ENCODE results near the gene DNAAF8. TPM values are rescaled to one million over a fixed set of nuclear protein-coding genes. Genes with fewer than 3 reads are reported as not detected.

The DNAAF8 gene
- total and polyA plus RNA-seq, 2 of the 4 experiments (the other 2 are of a cell fraction), result 0.54 to 1.7 TPM

DNA sequence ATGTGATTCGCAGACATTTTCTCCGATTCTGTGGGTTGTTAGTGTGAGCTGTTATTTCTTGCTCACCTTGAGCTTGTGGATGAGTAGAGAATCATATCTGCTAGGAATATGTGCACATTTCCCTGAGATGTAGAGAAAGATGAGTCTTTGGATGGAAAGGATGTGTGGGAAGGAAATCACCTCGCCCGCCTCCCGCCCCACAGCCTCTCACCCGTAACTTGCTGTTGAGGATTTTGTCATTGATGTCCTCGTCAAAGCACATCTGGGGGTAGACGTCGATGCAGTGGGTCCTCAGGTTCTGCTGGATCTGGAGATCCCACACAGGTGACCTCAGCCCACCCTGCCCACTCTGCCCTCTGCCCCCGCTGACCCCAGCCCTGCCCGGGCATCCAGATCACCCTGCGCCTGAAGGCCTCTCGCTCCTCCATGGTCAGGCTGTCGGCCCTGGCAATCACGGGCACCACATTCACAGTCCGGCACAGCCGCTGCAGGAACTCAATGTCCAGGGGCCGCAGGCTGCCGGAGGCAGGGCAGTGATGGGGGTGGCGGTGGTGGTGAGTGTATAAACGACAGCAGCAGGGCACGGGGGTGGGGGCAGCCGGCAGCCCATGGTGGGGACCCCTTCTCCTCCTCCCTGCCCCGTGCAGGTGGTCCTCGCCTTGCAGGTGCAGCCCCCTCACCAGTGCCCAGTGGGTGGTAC is 49.1 kb downstream of the DNAAF8 start:
- no peaks in the 10 kb centered on the region for H3K79me1 ChIP-seq (ENCODE audit: low read depth in 1 of 2, low read length in 2 of 2)
- BruUV-seq (replicated peaks), result no TSS peak
- no peaks in the 10 kb centered on the region for H3K36me3 ChIP-seq (ENCODE audit: control insufficient read depth, insufficient read depth, low read length)
- H4K5ac ChIP-seq (ENCODE audit: low read depth, low read length), result no peak overlapping the region
- ATAC-seq (ENCODE audit: low read depth) (no peak), DNase-seq (no peak)
- no peak overlapping the region for H2BK5ac ChIP-seq (ENCODE audit: low read depth, low read length, poor library complexity, severe bottlenecking)
- TF ChIP-seq RFX5 (IDR thresholded peaks at IDR 0.05; ENCODE audit: low read depth, low read length) (no peak), SMC3 (IDR thresholded peaks at IDR 0.05; ENCODE audit: low read depth, low read length) (no peak), MAFK (IDR thresholded peaks at IDR 0.05; ENCODE audit: low read depth, low read length) (no peak), RAD21 (IDR thresholded peaks at IDR 0.05; ENCODE audit: low read length) (no peak), CTCF (conservative IDR thresholded peaks at IDR 0.05; ENCODE audit: low read depth, low read length) (no peak), CHD1 (IDR thresholded peaks at IDR 0.05; ENCODE audit: low read depth, low read length) (no peak), MAZ (IDR thresholded peaks at IDR 0.05; ENCODE audit: borderline replicate concordance, low read depth, low read length) (no peak), CEBPB (IDR thresholded peaks at IDR 0.05; ENCODE audit: low read depth, low read length) (no peak), FOS (IDR thresholded peaks at IDR 0.05; ENCODE audit: low read depth, low read length) (no peak), POLR2A (IDR thresholded peaks at IDR 0.05; ENCODE audit: low read depth, low read length) (no peak), MXI1 (IDR thresholded peaks at IDR 0.05; ENCODE audit: borderline replicate concordance, low read depth, low read length) (no peak), NFE2L2 (IDR thresholded peaks at IDR 0.05; ENCODE audit: low read depth, low read length) (no peak), BHLHE40 (IDR thresholded peaks at IDR 0.05; ENCODE audit: low read depth, low read length) (no peak)
- TF ChIP-seq, protein P1, sequence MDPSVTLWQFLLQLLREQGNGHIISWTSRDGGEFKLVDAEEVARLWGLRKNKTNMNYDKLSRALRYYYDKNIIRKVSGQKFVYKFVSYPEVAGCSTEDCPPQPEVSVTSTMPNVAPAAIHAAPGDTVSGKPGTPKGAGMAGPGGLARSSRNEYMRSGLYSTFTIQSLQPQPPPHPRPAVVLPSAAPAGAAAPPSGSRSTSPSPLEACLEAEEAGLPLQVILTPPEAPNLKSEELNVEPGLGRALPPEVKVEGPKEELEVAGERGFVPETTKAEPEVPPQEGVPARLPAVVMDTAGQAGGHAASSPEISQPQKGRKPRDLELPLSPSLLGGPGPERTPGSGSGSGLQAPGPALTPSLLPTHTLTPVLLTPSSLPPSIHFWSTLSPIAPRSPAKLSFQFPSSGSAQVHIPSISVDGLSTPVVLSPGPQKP (IDR thresholded peaks at IDR 0.05; ENCODE audit: borderline replicate concordance, low read depth, low read length), result no peak
- TF ChIP-seq, protein P2, sequence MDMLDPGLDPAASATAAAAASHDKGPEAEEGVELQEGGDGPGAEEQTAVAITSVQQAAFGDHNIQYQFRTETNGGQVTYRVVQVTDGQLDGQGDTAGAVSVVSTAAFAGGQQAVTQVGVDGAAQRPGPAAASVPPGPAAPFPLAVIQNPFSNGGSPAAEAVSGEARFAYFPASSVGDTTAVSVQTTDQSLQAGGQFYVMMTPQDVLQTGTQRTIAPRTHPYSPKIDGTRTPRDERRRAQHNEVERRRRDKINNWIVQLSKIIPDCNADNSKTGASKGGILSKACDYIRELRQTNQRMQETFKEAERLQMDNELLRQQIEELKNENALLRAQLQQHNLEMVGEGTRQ (IDR thresholded peaks at IDR 0.05; ENCODE audit: low read depth, low read length), result no peak
- no peak overlapping the region for H2AK9ac ChIP-seq (replicated peaks; ENCODE audit: low read depth, low read length, poor library complexity)
- H4K8ac ChIP-seq (ENCODE audit: low read depth in 2 of 2, low read length in 2 of 2), result no peak overlapping the region
- H3K4me1 ChIP-seq (ENCODE audit: control insufficient read depth, insufficient read depth, low read length), result no peaks in the 10 kb centered on the region
- H3K9me1 ChIP-seq (ENCODE audit: insufficient read depth, low read length), result no peaks in the 10 kb centered on the region
- 91% methylated on average over 7 of the region's 25 CpGs; no CpG with 5 or more reads in 1 of the 2 experiments for WGBS, 2 experiments (ENCODE audit: extremely low coverage in 2 of 2, insufficient read length in 1 of 2)
- H3K56ac ChIP-seq (ENCODE audit: extremely low read depth, insufficient read depth, low read length), result no peak overlapping the region
- H2AK5ac ChIP-seq (ENCODE audit: low read depth, low read length), result no peak overlapping the region
- H3K9ac ChIP-seq (ENCODE audit: low read depth, low read length), result no peak overlapping the region
- in situ Hi-C loops (cut with MboI; ENCODE audit: low sequenced_read_pairs) (no loop called here), dilution Hi-C loops (cut with HindIII; ENCODE audit: low sequenced_read_pairs, unreplicated experiment) (no loop called here), intact Hi-C loops (cut with micrococcal nuclease) (no loop called here)
- no peak overlapping the region for H3K4me3 ChIP-seq (ENCODE audit: insufficient read depth, low read depth, low read length)
- no peak overlapping the region for H3K14ac ChIP-seq (replicated peaks; ENCODE audit: low read depth, low read length)
- H4K91ac ChIP-seq (ENCODE audit: insufficient read depth, low read depth, low read length), result no peak overlapping the region
- H3K9me3 ChIP-seq (ENCODE audit: control insufficient read depth, insufficient read depth, low read length), result no peaks in the 10 kb centered on the region
- no peak overlapping the region for H2BK15ac ChIP-seq (ENCODE audit: low read depth, low read length)
- H3K27me3 ChIP-seq (ENCODE audit: control insufficient read depth, insufficient read depth, low read length), result no peaks in the 10 kb centered on the region
- H4K20me1 ChIP-seq (ENCODE audit: insufficient read depth, low read length), result no peaks in the 10 kb centered on the region
- H3K4me2 ChIP-seq (ENCODE audit: low read depth, low read length), result no peak overlapping the region
- H3K27ac ChIP-seq (ENCODE audit: insufficient read depth, low read length), result no peak overlapping the region
- H3K23ac ChIP-seq (ENCODE audit: low read depth, low read length), result no peak overlapping the region
- no peak overlapping the region for H3K18ac ChIP-seq (ENCODE audit: low read depth, low read length)
- no peak overlapping the region for H2AFZ ChIP-seq (replicated peaks; ENCODE audit: low read length, poor library complexity)
- no peak overlapping the region for H2BK120ac ChIP-seq (ENCODE audit: low read depth, low read length)
- ChIA-PET POLR2A (ENCODE audit: unreplicated experiment) (no interaction called here), CTCF (no interaction called here)
- H2BK20ac ChIP-seq (ENCODE audit: low read depth, low read length), result no peak overlapping the region
- no peak overlapping the region for H3K4ac ChIP-seq (ENCODE audit: low read depth, low read length)

Data from IMR-90 (cell line).